NCI-H2227 (cell line): Measurements from ENCODE around the gene MUC4.
"Not testable (repeated sequence)": the region's sequence is repeated elsewhere in the genome, so short reads cannot be mapped to it uniquely, and the experiment has no call there.

Experiments used
- DNase-seq: peaks from one replicate; lab custom pipeline; 2025; ENCODE audit not compliant: unreplicated experiment; lab: John Stamatoyannopoulos, UW

Gene MUC4

GRCh38 chr3:195838714-195839113 lies 27.0 kb upstream of the MUC4 start:
- no peak for DNase-seq

GRCh38 chr3:195836476-195837135 lies 24.9 kb upstream of the MUC4 start:
- no peak for DNase-seq

GRCh38 chr3:195835791-195836190 lies 24.1 kb upstream of the MUC4 start:
- no peak for DNase-seq

- DNase-seq: no peak
These were observed 23.2 kb upstream of the MUC4 start for GRCh38 chr3:195834675-195835583.

- DNase-seq: no peak
These were observed 18.1 kb upstream of the MUC4 start for GRCh38 chr3:195829897-195830254.

GRCh38 chr3:195828762-195829161 lies 17.0 kb upstream of the MUC4 start:
- DNase-seq: no peak

GRCh38 chr3:195825857-195826804 lies 14.4 kb upstream of the MUC4 start:
- no peak for DNase-seq

- DNase-seq: no peak
These were observed 13.5 kb upstream of the MUC4 start for GRCh38 chr3:195825191-195825588.

GRCh38 chr3:195824425-195825190 lies 12.9 kb upstream of the MUC4 start:
- DNase-seq: not testable (repeated sequence)

GRCh38 chr3:195823999-195824398 lies 12.3 kb upstream of the MUC4 start:
- DNase-seq: no peak

- no peak for DNase-seq
These were observed 11.6 kb upstream of the MUC4 start for GRCh38 chr3:195823280-195823679.

- no peak for DNase-seq
These were observed 10.5 kb upstream of the MUC4 start for GRCh38 chr3:195822131-195822696.

GRCh38 chr3:195821403-195822130 lies 9.8 kb upstream of the MUC4 start:
- no peak for DNase-seq

- DNase-seq: no peak
These were observed 9.2 kb upstream of the MUC4 start for GRCh38 chr3:195820901-195821300.

- DNase-seq: no peak
These were observed 8.5 kb upstream of the MUC4 start for GRCh38 chr3:195820186-195820585.

GRCh38 chr3:195818301-195818700 lies 6.6 kb upstream of the MUC4 start:
- DNase-seq: no peak

GRCh38 chr3:195817578-195818135 lies 5.9 kb upstream of the MUC4 start:
- no peak for DNase-seq

GRCh38 chr3:195816276-195816913 lies 4.7 kb upstream of the MUC4 start:
- not testable (repeated sequence) for DNase-seq
